Rectal smooth muscle tissue (tissue), 1 donor: Measurements from ENCODE around the gene PKN1.

Source experiments
- H3K27ac ChIP-seq: one replicate; pipeline ENCODE4 v1.7.0; 2013; ENCODE audit warnings: low read depth, low read length, inconsistent platforms
- H3K27me3 ChIP-seq: one replicate; pipeline ENCODE4 v1.7.0; 2013; ENCODE audit warnings: low read length; ENCODE audit not compliant: control insufficient read depth, insufficient read depth
- H3K36me3 ChIP-seq: one replicate; pipeline ENCODE4 v1.7.0; 2013; ENCODE audit warnings: low read length; ENCODE audit not compliant: control insufficient read depth, insufficient read depth
- H3K4me1 ChIP-seq: one replicate; pipeline ENCODE4 v1.7.0; 2013; ENCODE audit warnings: low read length; ENCODE audit not compliant: control insufficient read depth, insufficient read depth
- H3K4me3 ChIP-seq: one replicate; pipeline ENCODE4 v1.7.0; 2013; ENCODE audit warnings: low read length
- H3K9ac ChIP-seq: one replicate; pipeline ENCODE4 v1.7.0; 2013; ENCODE audit warnings: low read length

Gene PKN1

GRCh38 chr19:14419106-14419813, 13.8 kb upstream of the PKN1 start, which contains the start of gene DDX39A:
DDX39A (minus strand) TSS chr19:14419341; CDS start chr19:14413220, 6,121 bp downstream.
- Histone ChIP-seq H3K9ac (peak within 1 kb of the TSS; percentile 42), H3K4me1 (peaks cover 5% of the 10 kb centered on the region), H3K4me3 (peak within 1 kb of the TSS; percentile 76), H3K36me3 (no peaks in the 10 kb centered on the region), H3K27me3 (no peaks in the 10 kb centered on the region), H3K27ac (peak within 1 kb of the TSS; percentile 89)

GRCh38 chr19:14425696-14426138, 7.4 kb upstream of the PKN1 start:
- H3K27ac ChIP-seq = no peak overlapping the region
- H3K36me3 ChIP-seq = no peaks in the 10 kb centered on the region
- H3K27me3 ChIP-seq = no peaks in the 10 kb centered on the region
- no peak overlapping the region for H3K9ac ChIP-seq
- H3K4me1 ChIP-seq = no peaks in the 10 kb centered on the region
- no peak overlapping the region for H3K4me3 ChIP-seq

GRCh38 chr19:14427461-14427860, 5.6 kb upstream of the PKN1 start:
- Histone ChIP-seq H3K27ac (no peak overlapping the region), H3K27me3 (no peaks in the 10 kb centered on the region), H3K4me3 (no peak overlapping the region), H3K9ac (no peak overlapping the region), H3K4me1 (no peaks in the 10 kb centered on the region), H3K36me3 (no peaks in the 10 kb centered on the region)

GRCh38 chr19:14428882-14429416, 4.2 kb upstream of the PKN1 start:
- H3K9ac ChIP-seq = no peak overlapping the region
- H3K4me3 ChIP-seq = no peak overlapping the region
- no peak overlapping the region for H3K27ac ChIP-seq
- H3K36me3 ChIP-seq = no peaks in the 10 kb centered on the region
- no peaks in the 10 kb centered on the region for H3K27me3 ChIP-seq
- H3K4me1 ChIP-seq = peaks cover 6% of the 10 kb centered on the region

- Histone ChIP-seq H3K36me3 (no peaks in the 10 kb centered on the region), H3K27me3 (no peaks in the 10 kb centered on the region), H3K9ac (no peak overlapping the region), H3K4me1 (peaks cover 13% of the 10 kb centered on the region), H3K27ac (no peak overlapping the region), H3K4me3 (no peak overlapping the region)
These were observed 2.4 kb upstream of the PKN1 start for GRCh38 chr19:14430712-14431111.

- H3K27ac ChIP-seq = peak overlapping the region; percentile 75
- peaks cover 13% of the 10 kb centered on the region for H3K4me1 ChIP-seq
- no peaks in the 10 kb centered on the region for H3K36me3 ChIP-seq
- H3K4me3 ChIP-seq = peak overlapping the region; percentile 79
- H3K9ac ChIP-seq = peak overlapping the region; percentile 62
- H3K27me3 ChIP-seq = no peaks in the 10 kb centered on the region
These were observed 722 bp downstream of the PKN1 start for GRCh38 chr19:14433554-14434501.

GRCh38 chr19:14434543-14435319, 1.6 kb downstream of the PKN1 start:
- Histone ChIP-seq H3K4me1 (peaks cover 13% of the 10 kb centered on the region), H3K27me3 (no peaks in the 10 kb centered on the region), H3K9ac (peak overlapping the region; percentile 17), H3K36me3 (no peaks in the 10 kb centered on the region), H3K27ac (peak overlapping the region; percentile 75), H3K4me3 (peak overlapping the region; percentile 79)

GRCh38 chr19:14435320-14436050, 2.4 kb downstream of the PKN1 start:
- peak overlapping the region; percentile 75 for H3K27ac ChIP-seq
- H3K9ac ChIP-seq = no peak overlapping the region
- peak overlapping the region; percentile 79 for H3K4me3 ChIP-seq
- no peaks in the 10 kb centered on the region for H3K27me3 ChIP-seq
- peaks cover 13% of the 10 kb centered on the region for H3K4me1 ChIP-seq
- H3K36me3 ChIP-seq = no peaks in the 10 kb centered on the region

- no peak overlapping the region for H3K9ac ChIP-seq
- no peak overlapping the region for H3K27ac ChIP-seq
- peaks cover 12% of the 10 kb centered on the region for H3K4me1 ChIP-seq
- H3K4me3 ChIP-seq = no peak overlapping the region
- H3K27me3 ChIP-seq = no peaks in the 10 kb centered on the region
- peaks cover 1% of the 10 kb centered on the region for H3K36me3 ChIP-seq
These were observed 4.6 kb downstream of the PKN1 start for GRCh38 chr19:14437578-14438140.

GRCh38 chr19:14439014-14439413, 5.9 kb downstream of the PKN1 start:
- H3K4me1 ChIP-seq = peaks cover 6% of the 10 kb centered on the region
- H3K36me3 ChIP-seq = peaks cover 13% of the 10 kb centered on the region
- no peaks in the 10 kb centered on the region for H3K27me3 ChIP-seq
- no peak overlapping the region for H3K4me3 ChIP-seq
- no peak overlapping the region for H3K27ac ChIP-seq
- no peak overlapping the region for H3K9ac ChIP-seq

GRCh38 chr19:14440049-14440448, 6.9 kb downstream of the PKN1 start:
- Histone ChIP-seq H3K9ac (no peak overlapping the region), H3K4me3 (peak overlapping the region; percentile 40), H3K27me3 (no peaks in the 10 kb centered on the region), H3K27ac (no peak overlapping the region), H3K36me3 (peaks cover 19% of the 10 kb centered on the region), H3K4me1 (no peaks in the 10 kb centered on the region)
